Activated CD4-positive, alpha-beta T cell treated with anti-CD3 and anti-CD28 coated beads for 36 hours (primary cell): ENCODE results near the gene HPS6. TPM values are rescaled to one million over a fixed set of nuclear protein-coding genes. Genes with fewer than 3 reads are reported as not detected.
"Not testable (repeated sequence)": the region's sequence is repeated elsewhere in the genome, so short reads cannot be mapped to it uniquely, and the experiment has no call there.

ENCODE experiments used
- ATAC-seq: fragments of 200-7000 bp; cut with Tn5 transposase; one replicate; pipeline ENCODE4 v1.10.0; 2021; ENCODE audit warnings: mild to moderate bottlenecking, moderate library complexity
- CTCF ChIA-PET: fragments of 350-600 bp; sonication (Branson Sonifier 250); formaldehyde crosslinking; loops from one replicate; lab custom pipeline; 2021; ENCODE audit warnings: antibody characterized with exemption; lab: Charles Lee
- POLR2A ChIA-PET: fragments of 350-600 bp; sonication (Branson Sonifier 250); formaldehyde crosslinking; loops from one replicate; lab custom pipeline; 2021; ENCODE audit warnings: antibody characterized with exemption, inconsistent platforms; lab: Charles Lee
- DNase-seq: peaks from one replicate; pipeline ENCODE4 v3.0.0-alpha.2; 2020
- H3K27ac Mint-ChIP-seq: one replicate; pipeline ENCODE4 v1.8.0; 2021; ENCODE audit warnings: mixed read lengths
- H3K27me3 Mint-ChIP-seq: one replicate; pipeline ENCODE4 v1.8.0; 2021; ENCODE audit warnings: mixed read lengths
- H3K36me3 Mint-ChIP-seq: one replicate; pipeline ENCODE4 v1.8.0; 2021; ENCODE audit warnings: low read depth, mixed read lengths
- H3K4me1 Mint-ChIP-seq: one replicate; pipeline ENCODE4 v1.8.0; 2021; ENCODE audit warnings: mixed read lengths
- H3K4me3 Mint-ChIP-seq: one replicate; pipeline ENCODE4 v1.8.0; 2021; ENCODE audit warnings: mild to moderate bottlenecking, moderate library complexity, mixed read lengths
- H3K9me3 Mint-ChIP-seq: one replicate; pipeline ENCODE4 v1.8.0; 2021; ENCODE audit warnings: low read depth, mixed read lengths
- intact Hi-C, 2 experiments: fragments of 100-400 bp; cut with DNase I in 1 of 2; cut with micrococcal nuclease in 1 of 2; formaldehyde crosslinking; loops; one replicate each; pipeline versions ENCODE4 v1.14.2 to v1.15.1; 2022 to 2024; cut with DNase I, micrococcal nuclease
- total RNA-seq, 2 experiments: library from RNA; stranded (reverse); gene quantifications; one replicate each; pipeline ENCODE4 v1.2.3, GENCODE V29; 2021

HPS6 gene
- total RNA-seq, 2 experiments from 2014 or later, result 12.9 to 18.9 TPM

DNA sequence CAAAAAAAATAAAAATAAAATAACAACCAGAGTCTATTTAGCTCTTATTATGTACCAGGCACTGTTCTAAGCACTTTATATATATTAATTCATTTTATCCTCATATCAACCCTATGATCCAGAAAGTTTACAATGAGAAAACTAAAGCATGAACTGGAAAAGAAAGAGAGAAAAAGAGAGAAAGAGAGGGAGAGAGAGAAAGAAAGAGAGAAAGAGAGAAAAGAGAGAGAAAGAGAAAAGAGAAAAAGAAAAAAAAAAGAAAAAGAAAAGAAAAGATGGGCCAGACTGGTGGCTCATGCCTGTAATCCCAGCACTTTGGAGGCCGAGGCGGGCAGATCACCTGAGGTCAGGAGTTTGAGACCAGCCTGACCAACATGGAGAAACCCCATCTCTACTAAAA is 19.1 kb upstream of the HPS6 start:
- H3K36me3 Mint-ChIP-seq, result peaks cover 1% of the 10 kb centered on the region
- peaks cover 33% of the 10 kb centered on the region for H3K4me1 Mint-ChIP-seq
- no peaks in the 10 kb centered on the region for H3K27me3 Mint-ChIP-seq

DNA sequence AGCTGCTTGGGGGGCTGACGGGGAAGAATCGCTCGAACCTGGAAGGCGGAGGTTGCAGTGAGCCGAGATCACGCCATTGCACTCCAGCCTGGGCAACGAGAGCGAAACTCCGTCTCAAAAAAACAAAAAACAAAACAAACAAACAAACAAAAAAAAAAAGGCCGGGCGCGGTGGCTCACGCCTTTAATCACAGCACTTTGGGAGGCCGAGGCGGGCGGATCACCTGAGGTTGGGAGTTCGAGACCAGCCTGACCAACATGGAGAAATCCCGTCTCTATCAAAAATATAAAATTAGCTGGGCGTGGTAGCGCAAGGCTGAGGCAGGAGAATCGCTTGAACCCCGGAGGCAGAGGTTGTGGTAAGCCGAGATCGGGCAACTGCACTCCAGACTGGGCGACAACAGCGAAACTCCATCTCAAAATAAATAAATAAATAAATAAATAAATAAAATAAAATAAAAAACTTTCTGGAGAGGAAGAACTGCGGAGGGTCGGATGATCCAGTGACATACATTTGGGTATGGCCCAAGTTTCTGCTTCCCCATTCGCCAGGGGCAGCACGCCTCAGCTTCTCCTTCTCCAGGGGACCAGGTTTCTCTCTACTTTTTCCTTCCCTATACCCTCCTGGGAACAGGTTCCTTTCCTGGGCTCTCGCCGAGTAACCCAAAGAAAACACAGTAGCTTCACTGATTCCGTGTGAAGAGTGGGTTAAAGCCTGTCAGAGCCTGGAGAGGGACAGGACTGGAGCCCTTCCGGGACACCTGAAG is 10.1 kb upstream of the HPS6 start:
- H3K27me3 Mint-ChIP-seq, H3K36me3 Mint-ChIP-seq, ATAC-seq, intact Hi-C loops, H3K9me3 Mint-ChIP-seq, DNase-seq: not testable (repeated sequence)
- H3K27ac Mint-ChIP-seq, result peak overlapping the region; percentile 93
- H3K4me3 Mint-ChIP-seq, result peak overlapping the region; percentile 95
- POLR2A ChIA-PET, result interaction anchor here (0.8 to 1.5 kb wide), 2 partner anchors 34 to 237 kb away, joined by 3 to 4 read pairs; partner anchors contain the start of gene OGA
- peaks cover 41% of the 10 kb centered on the region for H3K4me1 Mint-ChIP-seq
- CTCF ChIA-PET, result interaction anchor here (0.6 to 0.8 kb wide), 5 partner anchors 10 to 272 kb away, joined by 3 to 5 read pairs (median 3); partner anchors contain the start of genes HPS6, NPM3 and OGA

More for the DNA sequence above, 19.1 kb upstream of the HPS6 start:
- ChIA-PET POLR2A (no interaction called here), CTCF (interaction anchor here (0.9 kb wide), 1 partner anchor 36 kb away, joined by 3 read pairs; no protein-coding TSS in a partner anchor)
- intact Hi-C loops, result no loop called here
- Mint-ChIP-seq H3K9me3 (no peaks in the 10 kb centered on the region), H3K27ac (no peak overlapping the region), H3K4me3 (no peak overlapping the region)
- no peak for ATAC-seq
- no peak for DNase-seq

DNA sequence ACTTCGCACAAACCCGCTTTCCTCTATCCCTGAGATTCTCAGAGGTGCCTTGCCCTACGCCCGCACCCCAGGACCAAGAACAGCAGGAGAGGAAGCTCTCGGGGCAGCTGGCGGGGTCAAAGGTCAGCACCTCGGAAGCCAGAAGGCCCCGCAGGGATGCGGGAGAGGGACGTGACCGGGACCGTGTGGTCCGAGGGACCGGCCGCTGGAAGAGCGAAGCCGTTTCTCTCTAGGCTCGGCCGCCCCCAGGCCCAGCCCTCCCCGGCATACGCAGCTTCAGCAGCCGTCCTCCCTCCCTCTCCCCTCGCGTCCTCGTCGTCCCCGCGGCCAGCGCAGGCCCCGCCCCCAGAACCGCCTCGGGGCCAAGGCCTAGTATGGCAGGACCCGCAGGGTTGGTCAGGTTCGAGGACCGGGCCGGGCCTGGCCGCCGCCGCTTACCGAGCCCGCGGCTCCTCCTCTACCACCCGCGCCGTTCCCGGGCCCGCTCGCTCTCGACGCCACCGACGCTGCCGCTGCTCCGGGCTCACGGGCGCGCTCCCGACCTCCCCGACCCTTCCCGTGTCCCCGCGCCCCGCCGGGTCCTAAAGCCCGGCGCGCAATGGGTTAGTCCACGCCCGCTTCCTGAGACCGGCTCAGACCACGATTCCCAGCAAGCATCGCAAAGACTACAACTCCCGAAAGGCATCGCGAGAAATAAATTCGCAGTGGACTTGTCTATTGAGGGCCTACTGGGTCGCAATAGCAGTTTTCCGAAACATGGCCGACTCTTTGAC is 9.3 kb upstream of the HPS6 start, which contains the start of gene ARMH3:
Gene ARMH3, minus strand, starts transcription at position 527 of the 773 bp plus-strand sequence. CDS start 16,059 bp downstream, outside the sequence.
- DNase-seq, result peak; percentile 96
- Mint-ChIP-seq H3K27ac (peak within 1 kb of the TSS; percentile 93), H3K4me3 (peak within 1 kb of the TSS; percentile 95), H3K36me3 (no peaks in the 10 kb centered on the region), H3K27me3 (no peaks in the 10 kb centered on the region), H3K4me1 (peaks cover 40% of the 10 kb centered on the region), H3K9me3 (no peaks in the 10 kb centered on the region)
- intact Hi-C loops, result loop anchor here (1.0 kb wide), 7 partner anchors 9 to 1025 kb away; partner anchors contain the start of genes HPS6 (in 2 of the 2), ACTR1A (in 1 of the 2), DPCD (in 1 of the 2) and NOLC1 (in 1 of the 2)
- ChIA-PET CTCF (interaction anchor here (0.6 to 0.8 kb wide), 3 partner anchors 10 to 168 kb away, joined by 3 read pairs; partner anchors contain the start of gene HPS6), POLR2A (interaction anchor here (0.8 to 1.5 kb wide), 2 partner anchors 33 to 238 kb away, joined by 3 to 4 read pairs; partner anchors contain the start of gene OGA)
- ATAC-seq, result peak; percentile 98

DNA sequence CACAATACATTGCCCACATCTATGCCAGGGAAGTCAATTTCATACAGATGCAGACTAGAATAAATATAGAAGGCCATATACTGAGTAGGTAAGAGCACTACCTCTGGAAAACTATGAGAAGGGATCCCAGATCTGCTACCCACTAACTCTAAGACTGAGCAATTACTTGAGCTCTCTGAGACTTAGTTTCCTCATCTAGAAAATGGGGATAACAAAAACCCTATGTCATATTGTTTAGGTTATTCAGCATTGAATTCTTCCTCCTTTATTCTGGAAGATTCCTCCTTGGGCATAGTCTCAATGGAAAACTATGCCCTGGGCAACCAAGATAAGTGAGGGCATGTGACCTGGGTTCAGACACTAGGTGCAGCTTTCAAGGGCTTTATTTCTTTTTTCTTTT is 5.2 kb upstream of the HPS6 start:
- ATAC-seq (no peak), DNase-seq (no peak)
- H3K27ac Mint-ChIP-seq, result no peak overlapping the region
- H3K4me1 Mint-ChIP-seq, result peaks cover 15% of the 10 kb centered on the region
- POLR2A ChIA-PET, result no interaction called here
- CTCF ChIA-PET, result interaction anchor here (1.0 to 2.4 kb wide), 3 partner anchors 11 to 219 kb away, joined by 3 to 6 read pairs (median 3); no protein-coding TSS in a partner anchor
- H3K36me3 Mint-ChIP-seq, result no peaks in the 10 kb centered on the region
- H3K9me3 Mint-ChIP-seq, result no peaks in the 10 kb centered on the region
- no peaks in the 10 kb centered on the region for H3K27me3 Mint-ChIP-seq
- no peak overlapping the region for H3K4me3 Mint-ChIP-seq
- intact Hi-C loops, result no loop called here

DNA sequence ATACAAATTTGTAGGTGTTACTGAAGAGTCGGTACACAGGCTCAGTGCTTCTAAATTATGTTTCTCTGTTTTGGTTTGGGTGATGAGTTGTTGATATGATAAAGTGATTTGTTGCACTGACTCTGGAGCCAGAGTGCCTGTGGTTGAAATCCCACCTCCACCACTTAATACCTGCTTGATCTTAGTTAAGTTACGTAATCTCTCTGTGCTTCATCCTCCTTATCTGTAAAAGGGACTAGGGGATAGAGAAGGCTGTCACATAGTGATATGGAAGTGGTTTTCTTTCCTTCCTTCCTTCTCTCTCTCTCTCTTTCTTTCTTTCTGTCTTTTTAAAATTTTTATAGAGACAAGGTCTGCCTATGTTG is 664 bp upstream of the HPS6 start:
- CTCF ChIA-PET, result interaction anchor here (0.6 to 1.8 kb wide), 2 partner anchors 8 to 54 kb away, joined by 3 to 9 read pairs; no protein-coding TSS in a partner anchor
- DNase-seq (no peak), ATAC-seq (no peak)
- H3K27me3 Mint-ChIP-seq, result no peaks in the 10 kb centered on the region
- H3K36me3 Mint-ChIP-seq, result no peaks in the 10 kb centered on the region
- H3K4me1 Mint-ChIP-seq, result peaks cover 21% of the 10 kb centered on the region
- intact Hi-C loops, result loop anchor here (2.0 kb wide), 3 partner anchors 52 to 234 kb away; no protein-coding TSS in a partner anchor
- peak overlapping the region; percentile 79 for H3K4me3 Mint-ChIP-seq
- no peaks in the 10 kb centered on the region for H3K9me3 Mint-ChIP-seq
- peak overlapping the region; percentile 88 for H3K27ac Mint-ChIP-seq
- POLR2A ChIA-PET, result no interaction called here

DNA sequence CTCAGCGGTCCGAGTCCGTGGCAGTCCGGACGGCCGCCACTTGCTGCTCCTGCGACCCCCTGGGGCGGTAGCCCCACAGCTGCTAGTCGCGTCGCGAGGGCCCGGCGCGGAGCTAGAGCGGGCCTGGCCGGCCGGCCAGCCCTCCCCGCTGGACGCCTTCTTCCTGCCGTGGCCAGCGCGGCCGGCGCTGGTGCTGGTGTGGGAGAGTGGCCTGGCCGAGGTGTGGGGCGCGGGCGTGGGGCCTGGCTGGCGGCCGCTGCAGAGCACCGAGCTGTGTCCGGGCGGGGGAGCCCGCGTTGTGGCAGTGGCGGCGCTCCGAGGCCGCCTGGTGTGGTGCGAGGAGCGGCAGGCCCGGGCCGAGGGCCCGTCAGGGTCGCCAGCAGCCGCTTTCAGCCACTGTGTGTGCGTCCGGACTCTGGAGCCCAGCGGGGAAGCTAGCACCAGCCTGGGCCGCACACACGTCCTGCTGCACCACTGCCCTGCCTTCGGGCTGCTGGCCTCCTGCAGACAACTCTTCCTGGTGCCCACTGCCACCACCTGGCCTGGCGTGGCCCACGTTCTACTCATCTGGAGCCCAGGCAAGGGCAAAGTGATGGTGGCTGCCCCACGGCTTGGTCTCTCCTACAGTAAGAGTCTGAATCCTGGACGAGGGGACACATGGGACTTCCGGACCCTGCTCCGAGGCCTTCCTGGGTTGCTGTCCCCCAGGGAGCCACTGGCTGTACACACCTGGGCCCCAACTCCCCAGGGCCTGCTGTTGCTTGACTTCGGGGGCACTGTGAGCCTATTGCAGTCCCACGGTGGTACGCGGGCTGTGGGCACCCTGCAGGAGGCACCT is 631 bp downstream of the HPS6 start:
- DNase-seq (peak; percentile 42), ATAC-seq (peak; percentile 14)
- Mint-ChIP-seq H3K36me3 (no peaks in the 10 kb centered on the region), H3K4me3 (peak overlapping the region; percentile 79), H3K27ac (peak overlapping the region; percentile 85), H3K27me3 (no peaks in the 10 kb centered on the region), H3K4me1 (peaks cover 22% of the 10 kb centered on the region), H3K9me3 (no peaks in the 10 kb centered on the region)
- POLR2A ChIA-PET, result no interaction called here
- intact Hi-C loops, result loop anchor here (1.0 to 5.0 kb wide), 10 partner anchors 9 to 373 kb away; partner anchors contain the start of genes ARMH3 (in 2 of the 2), OGA (in 2 of the 2), NOLC1 (in 1 of the 2) and NPM3 (in 1 of the 2)
- CTCF ChIA-PET, result interaction anchor here (0.6 to 2.2 kb wide), 4 partner anchors 11 to 226 kb away, joined by 3 to 9 read pairs (median 4); no protein-coding TSS in a partner anchor

DNA sequence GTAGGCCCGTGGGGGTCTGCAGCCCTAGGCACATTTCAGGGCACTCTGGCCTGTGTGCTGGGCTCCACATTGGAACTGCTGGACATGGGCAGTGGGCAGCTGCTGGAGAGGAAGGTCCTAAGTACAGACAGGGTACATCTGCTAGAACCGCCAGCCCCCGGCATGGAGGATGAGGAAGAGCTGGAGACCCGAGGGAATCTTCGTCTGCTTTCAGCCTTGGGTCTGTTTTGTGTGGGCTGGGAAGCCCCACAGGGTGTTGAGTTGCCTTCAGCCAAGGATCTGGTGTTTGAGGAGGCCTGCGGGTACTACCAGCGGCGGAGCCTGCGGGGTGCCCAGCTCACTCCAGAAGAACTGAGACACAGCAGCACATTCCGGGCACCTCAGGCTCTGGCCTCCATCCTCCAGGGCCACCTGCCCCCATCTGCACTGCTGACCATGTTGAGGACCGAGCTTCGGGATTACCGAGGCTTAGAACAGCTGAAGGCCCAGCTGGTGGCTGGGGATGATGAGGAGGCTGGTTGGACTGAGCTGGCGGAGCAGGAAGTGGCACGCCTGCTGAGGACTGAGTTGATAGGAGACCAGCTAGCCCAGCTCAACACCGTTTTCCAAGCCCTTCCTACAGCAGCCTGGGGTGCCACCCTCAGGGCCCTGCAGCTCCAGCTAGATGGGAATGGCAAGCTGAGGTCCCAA is 1.4 kb downstream of the HPS6 start:
- ChIA-PET POLR2A (interaction anchor here (0.6 to 2.2 kb wide), 2 partner anchors 14 to 246 kb away, joined by 3 to 9 read pairs; no protein-coding TSS in a partner anchor), CTCF (interaction anchor here (0.7 to 2.2 kb wide), 4 partner anchors 9 to 226 kb away, joined by 3 to 9 read pairs (median 5); no protein-coding TSS in a partner anchor)
- intact Hi-C loops, result loop anchor here in 1 of 2 experiments (5.0 kb wide), 1 partner anchor 374 kb away; no protein-coding TSS in a partner anchor
- Mint-ChIP-seq H3K27ac (peak overlapping the region; percentile 85), H3K36me3 (no peaks in the 10 kb centered on the region), H3K9me3 (no peaks in the 10 kb centered on the region), H3K27me3 (no peaks in the 10 kb centered on the region), H3K4me3 (peak overlapping the region; percentile 79), H3K4me1 (peaks cover 22% of the 10 kb centered on the region)
- DNase-seq, result no peak
- no peak for ATAC-seq

DNA sequence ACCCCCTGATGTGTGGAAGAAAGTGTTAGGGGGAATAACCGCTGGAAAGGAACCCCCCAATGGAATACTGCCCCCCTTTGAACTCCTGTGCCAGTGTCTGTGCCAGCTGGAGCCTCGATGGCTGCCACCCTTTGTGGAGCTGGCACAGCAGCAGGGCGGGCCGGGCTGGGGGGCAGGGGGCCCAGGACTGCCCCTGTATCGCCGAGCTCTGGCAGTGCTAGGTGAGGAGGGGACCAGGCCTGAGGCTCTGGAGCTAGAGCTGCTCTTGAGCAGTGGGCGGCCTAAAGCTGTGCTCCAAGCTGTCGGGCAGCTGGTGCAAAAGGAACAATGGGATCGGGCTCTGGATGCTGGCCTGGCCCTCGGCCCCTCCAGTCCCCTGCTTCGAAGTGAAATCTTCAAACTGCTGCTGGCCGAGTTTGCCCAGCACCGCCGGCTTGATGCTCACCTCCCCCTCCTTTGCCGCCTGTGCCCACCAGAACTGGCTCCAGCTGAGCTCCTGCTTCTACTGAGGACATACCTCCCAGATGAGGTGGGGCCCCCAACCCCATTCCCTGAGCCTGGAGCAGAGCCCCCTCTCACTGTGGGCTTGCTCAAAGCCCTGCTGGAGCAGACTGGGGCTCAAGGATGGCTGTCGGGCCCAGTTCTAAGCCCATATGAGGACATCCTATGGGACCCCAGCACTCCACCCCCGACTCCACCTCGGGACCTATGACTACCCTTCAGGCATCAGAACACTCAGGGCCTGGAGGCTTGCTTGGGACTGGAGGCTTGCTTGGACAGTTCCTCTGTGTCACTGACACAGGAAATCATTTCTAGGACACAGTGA is 2.2 kb downstream of the HPS6 start:
- ChIA-PET POLR2A (interaction anchor here (0.6 to 2.2 kb wide), 3 partner anchors 15 to 247 kb away, joined by 3 to 9 read pairs (median 4); no protein-coding TSS in a partner anchor), CTCF (interaction anchor here (0.7 to 2.2 kb wide), 6 partner anchors 9 to 230 kb away, joined by 3 to 16 read pairs (median 4); no protein-coding TSS in a partner anchor)
- no peak for DNase-seq
- Mint-ChIP-seq H3K27ac (peak overlapping the region; percentile 13), H3K27me3 (no peaks in the 10 kb centered on the region), H3K9me3 (no peaks in the 10 kb centered on the region), H3K36me3 (no peaks in the 10 kb centered on the region), H3K4me1 (peaks cover 22% of the 10 kb centered on the region), H3K4me3 (peak overlapping the region; percentile 26)
- intact Hi-C loops, result loop anchor here in 1 of 2 experiments (5.0 kb wide), 1 partner anchor 375 kb away; no protein-coding TSS in a partner anchor
- no peak for ATAC-seq

DNA sequence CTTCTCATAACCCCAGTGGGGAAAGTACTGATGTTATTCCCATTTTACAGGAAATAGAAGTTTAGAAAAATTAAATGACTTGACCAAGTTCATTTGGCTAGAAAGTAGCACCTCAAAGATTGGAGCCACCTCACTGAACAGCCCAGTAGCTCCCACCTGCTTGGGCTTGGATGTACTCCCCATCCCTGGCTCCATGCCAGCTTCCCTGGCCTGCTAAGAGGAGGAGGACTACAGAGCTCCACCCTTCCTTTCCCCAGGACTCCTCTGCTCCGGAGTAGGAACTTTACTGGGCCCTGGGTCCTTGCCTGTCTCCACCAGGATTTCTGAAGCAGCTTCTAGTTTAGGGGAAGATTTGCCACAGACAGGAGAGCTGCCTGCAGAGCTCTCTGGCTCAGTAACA is 3.1 kb downstream of the HPS6 start:
- no peaks in the 10 kb centered on the region for H3K27me3 Mint-ChIP-seq
- CTCF ChIA-PET, result interaction anchor here (0.7 to 1.7 kb wide), 7 partner anchors 13 to 233 kb away, joined by 3 to 16 read pairs (median 4); no protein-coding TSS in a partner anchor

More for the DNA sequence above, 3.1 kb downstream of the HPS6 start:
- H3K4me3 Mint-ChIP-seq, result no peak overlapping the region
- H3K27ac Mint-ChIP-seq, result no peak overlapping the region
- intact Hi-C loops, result loop anchor here in 1 of 2 experiments (5.0 kb wide), 1 partner anchor 376 kb away; no protein-coding TSS in a partner anchor
- no peaks in the 10 kb centered on the region for H3K9me3 Mint-ChIP-seq
- no peaks in the 10 kb centered on the region for H3K36me3 Mint-ChIP-seq
- peaks cover 22% of the 10 kb centered on the region for H3K4me1 Mint-ChIP-seq
- DNase-seq (no peak), ATAC-seq (no peak)
- POLR2A ChIA-PET, result interaction anchor here (0.6 to 2.2 kb wide), 4 partner anchors 16 to 227 kb away, joined by 3 to 9 read pairs (median 4); no protein-coding TSS in a partner anchor
